Adrenal gland (tissue), 5 donors: ENCODE data around the gene EDN2.

ENCODE experiments used
- POLR2A ChIP-seq, 2 donors: fragments of 450-650 bp; IDR thresholded peaks; one replicate each; pipeline ENCODE4 v1.6.1; 2017; ENCODE audit warnings: antibody characterized with exemption in 2 of 2, mild to moderate bottlenecking in 2 of 2, moderate library complexity in 1 of 2
- TF ChIP-seq, protein P1 (sequence below), 6 experiments: fragments of 450-650 bp in 4 of 6; fragments of 200-600 bp in 2 of 6; sonication (generic) in 1 of 6; IDR thresholded peaks; 1 replicate in 5 of 6; 2 replicates in 1 of 6; pipeline versions ENCODE4 v1.5.1 to v1.8.0; 2016 to 2021; ENCODE audit warnings: antibody characterized with exemption in 6 of 6, mild to moderate bottlenecking in 2 of 6, moderate library complexity in 1 of 6
- donor health status: DM: no; HTN: no; CAD: no.

DNA sequence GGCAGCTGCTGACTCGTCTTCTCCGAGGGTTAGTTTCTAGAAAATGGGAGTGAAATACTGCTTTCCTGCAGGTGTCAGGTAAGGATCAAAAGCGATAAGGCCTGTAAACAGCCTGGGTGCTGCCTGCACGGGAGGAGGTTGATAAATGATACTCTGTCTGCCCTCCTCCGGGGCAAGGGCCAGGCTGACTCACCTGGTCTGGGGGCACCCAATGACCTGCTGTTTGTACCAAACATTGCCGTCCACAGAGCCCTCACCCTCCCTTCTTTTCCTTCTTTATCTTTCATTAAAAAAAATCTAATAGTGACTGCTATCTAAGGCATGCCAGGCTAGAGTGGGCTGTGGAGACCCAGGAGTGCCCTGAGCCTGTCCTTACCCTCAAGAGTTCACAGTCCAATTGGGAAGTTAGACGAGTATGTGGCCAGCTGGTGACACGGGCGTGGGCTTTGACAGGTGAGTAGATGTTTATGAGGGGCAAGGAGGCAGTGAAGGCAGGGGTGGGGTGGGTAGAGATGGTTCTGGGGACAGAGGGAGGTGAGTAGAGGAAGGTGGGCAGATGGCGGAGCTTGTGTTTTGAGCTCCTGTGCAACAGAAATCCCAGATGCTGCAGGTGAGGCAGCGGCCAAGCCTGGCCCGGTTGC lies 16.2 kb downstream of the EDN2 start:
- TF ChIP-seq, protein P1, sequence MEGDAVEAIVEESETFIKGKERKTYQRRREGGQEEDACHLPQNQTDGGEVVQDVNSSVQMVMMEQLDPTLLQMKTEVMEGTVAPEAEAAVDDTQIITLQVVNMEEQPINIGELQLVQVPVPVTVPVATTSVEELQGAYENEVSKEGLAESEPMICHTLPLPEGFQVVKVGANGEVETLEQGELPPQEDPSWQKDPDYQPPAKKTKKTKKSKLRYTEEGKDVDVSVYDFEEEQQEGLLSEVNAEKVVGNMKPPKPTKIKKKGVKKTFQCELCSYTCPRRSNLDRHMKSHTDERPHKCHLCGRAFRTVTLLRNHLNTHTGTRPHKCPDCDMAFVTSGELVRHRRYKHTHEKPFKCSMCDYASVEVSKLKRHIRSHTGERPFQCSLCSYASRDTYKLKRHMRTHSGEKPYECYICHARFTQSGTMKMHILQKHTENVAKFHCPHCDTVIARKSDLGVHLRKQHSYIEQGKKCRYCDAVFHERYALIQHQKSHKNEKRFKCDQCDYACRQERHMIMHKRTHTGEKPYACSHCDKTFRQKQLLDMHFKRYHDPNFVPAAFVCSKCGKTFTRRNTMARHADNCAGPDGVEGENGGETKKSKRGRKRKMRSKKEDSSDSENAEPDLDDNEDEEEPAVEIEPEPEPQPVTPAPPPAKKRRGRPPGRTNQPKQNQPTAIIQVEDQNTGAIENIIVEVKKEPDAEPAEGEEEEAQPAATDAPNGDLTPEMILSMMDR (IDR thresholded peaks at IDR 0.05) = no peak
- TF ChIP-seq POLR2A (IDR thresholded peaks at IDR 0.05) = no peak
